NCI-H128 (cell line): Measurements from ENCODE around the gene CCDC138.

ENCODE experiments used
- DNase-seq: peaks from one replicate; lab custom pipeline; 2025; ENCODE audit not compliant: unreplicated experiment; lab: John Stamatoyannopoulos, UW

Gene CCDC138

DNA sequence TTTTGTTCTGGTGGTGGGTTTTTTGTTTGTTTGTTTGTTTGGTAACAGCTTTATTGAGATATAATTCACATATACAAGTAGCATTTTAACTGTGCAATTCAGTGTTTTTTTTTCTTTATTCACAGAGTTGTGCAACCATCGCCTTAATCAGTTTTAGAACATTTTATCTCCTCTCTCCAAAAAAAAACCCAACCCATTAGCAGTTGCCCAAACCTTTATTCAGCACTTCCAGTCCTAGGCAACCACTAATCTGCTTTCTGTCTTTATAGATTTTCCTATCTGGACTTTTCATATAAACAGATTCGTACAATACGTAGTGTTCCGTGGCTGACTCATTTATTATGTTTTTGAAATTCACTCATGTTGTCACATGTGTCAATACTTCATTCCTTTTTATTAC, 38.7 kb downstream of the CCDC138 start:
- DNase-seq, result no peak

DNA sequence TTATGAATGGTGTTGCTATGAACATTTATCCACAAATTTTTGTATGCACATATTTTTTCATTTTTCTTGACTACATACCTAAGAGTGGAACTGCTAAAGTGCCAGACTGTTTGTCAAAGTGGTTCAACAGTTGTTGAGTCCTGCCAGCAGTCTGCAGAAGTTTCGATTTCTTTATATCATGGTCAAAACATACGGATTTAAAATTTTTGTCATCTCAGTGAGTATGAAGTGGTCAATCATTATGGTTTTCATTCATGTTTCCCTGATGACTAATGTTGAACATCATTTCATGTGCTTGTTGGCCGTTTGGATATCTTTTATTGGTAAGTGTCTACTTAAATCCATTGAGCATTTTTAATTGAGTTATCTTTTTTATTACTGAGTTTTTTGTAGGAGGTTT, 39.2 kb downstream of the CCDC138 start:
- DNase-seq, result no peak

DNA sequence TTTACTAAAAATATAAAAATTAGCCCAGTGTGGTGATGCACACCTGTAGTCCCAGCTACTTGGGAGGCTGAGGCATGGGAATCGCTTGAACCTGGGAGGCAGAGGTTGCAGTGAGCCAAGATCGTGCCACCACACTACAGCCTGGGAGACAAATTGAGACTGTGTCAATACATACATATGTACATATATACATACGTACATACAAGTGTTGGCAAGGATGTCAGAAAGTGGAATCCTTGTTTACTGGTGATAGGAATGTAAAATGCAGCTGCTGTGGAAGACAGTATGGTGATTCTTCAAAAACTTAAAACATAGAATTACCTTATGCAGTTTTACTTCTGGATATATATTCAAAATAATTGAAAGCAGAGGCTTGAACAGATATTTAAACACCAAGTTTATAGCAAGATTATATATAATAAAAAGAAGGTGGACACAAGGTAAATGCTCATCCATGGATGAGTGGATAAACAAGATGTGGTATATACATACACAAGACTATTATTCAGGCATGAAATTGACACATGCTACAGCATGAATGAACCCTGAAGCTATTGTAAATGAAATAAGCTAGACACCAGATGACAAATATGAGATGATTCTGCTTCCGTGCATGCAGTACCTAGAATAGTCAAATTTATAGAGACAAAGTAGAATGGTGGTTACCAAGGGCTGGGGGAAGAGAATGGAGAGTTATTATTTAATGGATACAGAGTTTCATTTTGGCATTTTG, 43.2 kb downstream of the CCDC138 start:
- DNase-seq, result no peak

DNA sequence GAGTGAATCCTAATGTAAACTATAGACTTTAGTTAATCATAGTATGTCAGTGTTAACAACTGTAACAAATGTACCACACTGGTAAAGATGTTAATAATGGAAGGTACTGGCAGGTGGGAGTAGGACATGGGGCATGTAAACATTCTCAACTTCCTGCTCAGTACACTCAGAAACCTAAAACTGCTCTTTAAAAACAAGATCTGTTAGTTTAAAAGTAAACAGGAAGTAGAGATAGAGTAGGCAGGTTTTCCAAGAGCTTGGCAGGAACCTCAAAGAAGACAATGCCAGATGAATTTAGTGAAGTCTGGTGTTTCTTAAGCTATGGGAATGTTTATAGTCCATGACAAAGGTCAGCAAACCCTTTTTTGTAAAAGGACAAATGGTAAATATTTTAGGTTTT, 46.6 kb downstream of the CCDC138 start:
- no peak for DNase-seq

DNA sequence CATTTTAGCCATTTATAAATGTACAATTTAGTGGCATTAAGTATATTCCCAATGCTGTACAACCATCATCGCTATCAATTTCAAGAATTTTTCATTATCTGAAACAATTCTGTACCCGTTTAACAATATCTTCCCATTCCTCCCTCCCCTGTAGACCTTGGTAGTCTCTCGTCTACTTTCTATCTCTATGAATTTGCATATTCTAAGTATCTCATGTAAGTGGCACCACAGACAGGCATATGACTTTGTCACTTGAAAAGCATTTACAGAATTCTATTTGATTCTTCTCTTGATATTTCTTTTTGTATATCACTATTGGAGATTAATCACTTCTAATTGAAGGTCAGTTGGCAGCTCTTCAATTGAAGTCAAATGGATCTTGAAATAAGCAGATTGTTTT, 48.0 kb downstream of the CCDC138 start:
- no peak for DNase-seq

DNA sequence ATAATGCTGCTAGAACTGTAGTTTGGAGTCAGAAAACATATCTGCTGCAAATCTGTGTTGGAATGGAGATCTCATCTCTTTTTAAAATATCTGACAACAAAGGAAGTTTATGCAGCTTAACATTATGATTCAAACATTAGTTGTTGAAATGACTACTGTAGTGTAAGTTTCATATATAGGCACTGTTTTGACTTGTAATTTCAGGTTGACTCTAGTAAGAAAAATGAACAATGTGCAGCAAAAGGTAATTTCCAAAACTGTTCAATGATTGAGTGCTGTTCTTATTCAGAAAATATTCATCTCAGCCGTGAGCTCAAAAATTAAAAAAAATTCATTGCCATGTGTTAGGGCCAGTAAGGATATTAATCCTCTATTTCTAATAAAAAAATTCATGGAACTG, 48.5 kb downstream of the CCDC138 start:
- DNase-seq, result no peak

DNA sequence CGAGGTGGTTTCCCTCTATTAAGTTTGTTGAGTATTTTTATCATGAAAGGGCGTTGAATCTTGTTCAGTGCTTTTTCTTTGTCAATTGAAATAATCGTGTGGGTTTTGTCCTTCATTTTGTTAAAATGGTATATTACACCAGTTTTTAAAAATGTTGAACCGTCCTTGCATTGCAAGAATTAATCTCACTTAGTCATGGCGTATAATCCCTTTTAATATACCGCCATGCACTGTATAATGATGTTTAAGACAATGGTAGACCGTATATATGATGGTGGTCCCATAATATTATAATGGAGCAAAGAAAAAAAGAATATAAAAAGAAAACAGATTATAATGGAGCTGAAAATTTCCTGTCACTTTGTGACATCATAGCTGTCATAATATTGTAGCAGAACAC, 50.6 kb downstream of the CCDC138 start:
- DNase-seq, result no peak

DNA sequence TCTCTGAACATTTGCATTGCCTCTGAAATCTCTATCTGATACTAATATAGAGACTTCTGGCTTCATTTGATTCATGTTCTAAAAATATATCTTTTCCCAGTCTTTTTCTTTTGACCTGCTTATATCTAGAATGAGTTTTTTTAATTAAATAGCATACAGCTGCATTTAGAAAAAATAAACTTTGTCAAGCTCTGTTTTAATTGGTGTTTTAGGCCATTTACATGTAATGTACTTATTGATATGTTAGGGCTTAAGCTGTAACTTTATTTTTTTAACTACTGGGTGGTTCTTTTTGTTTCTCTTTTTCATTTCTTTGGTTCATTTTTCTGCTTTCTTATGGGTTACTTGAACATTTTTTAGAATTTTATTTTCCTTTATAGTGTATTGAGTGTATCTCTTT, 54.9 kb downstream of the CCDC138 start:
- DNase-seq, result no peak

DNA sequence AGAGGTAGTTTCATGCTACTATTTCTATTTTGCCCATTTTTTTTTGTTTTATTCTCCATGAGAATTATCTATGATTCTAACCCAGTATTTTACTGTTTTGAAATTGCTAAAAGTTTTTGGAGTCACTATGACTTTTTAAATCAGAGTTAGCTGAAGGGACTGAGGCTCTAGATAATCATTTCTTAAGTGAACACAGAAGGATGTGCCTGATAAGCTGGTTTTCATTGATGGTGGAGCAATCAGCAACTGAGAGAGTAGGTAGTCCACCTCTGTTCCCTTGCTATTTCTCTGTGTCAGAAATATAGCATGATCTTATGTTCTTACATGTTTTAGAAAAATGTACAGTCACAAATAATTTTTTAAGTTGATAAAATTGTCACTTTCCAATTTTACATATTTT, 59.4 kb downstream of the CCDC138 start:
- no peak for DNase-seq

DNA sequence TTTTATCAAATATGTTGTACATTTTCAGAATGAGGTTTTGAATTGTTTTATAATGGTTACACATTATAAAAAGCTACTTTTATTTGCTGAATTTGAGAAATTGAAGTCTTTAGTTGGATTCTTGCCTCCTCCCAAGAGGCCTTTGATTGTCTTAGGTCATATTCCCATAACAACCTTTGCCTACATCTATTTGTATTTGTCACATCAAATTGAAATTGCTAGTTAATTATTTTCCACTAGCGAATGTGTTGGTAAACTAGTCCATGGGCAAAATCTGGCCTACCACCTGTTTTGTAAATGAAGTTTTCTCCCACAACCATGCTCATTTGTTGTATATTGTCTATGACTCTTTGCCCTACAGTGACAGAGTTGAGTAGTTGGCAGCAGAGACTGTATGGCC, 60.4 kb downstream of the CCDC138 start:
- no peak for DNase-seq

DNA sequence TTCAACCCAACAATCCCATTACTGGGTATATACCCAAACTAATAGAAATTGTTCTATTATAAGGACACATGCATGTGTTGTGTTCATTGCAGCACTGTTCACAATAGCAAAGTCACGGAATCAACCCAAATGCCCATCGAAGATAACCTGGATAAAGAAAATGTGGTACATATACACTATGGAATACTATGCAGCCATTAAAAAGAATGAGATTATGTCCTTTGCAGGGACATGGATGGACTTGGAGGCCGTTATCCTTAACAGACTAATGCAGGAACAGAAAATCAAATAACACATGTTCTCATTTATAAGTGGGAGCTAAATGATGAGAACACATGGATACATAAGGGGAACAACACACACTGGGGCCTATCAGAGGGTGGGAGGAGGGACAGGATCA, 65.8 kb downstream of the CCDC138 start:
- DNase-seq, result no peak

DNA sequence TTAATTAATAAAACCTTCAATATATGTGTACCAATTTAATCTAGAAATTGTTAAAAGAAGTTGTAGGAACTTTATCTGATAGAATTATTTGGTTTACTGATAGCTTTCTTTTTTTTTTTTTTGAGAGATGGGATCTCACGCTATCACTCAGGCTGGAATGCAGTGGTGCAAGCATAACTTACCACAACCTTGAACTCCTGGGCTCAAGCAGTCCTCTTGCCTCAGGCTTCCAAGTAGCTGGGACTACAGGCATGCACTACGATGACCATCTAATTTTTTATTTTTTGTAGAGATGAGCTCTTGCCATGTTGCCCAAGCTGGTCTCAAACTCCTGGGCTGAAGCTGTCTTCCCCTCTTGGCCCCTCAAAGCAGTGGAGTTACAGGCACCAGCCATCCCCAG, 66.8 kb downstream of the CCDC138 start:
- no peak for DNase-seq

DNA sequence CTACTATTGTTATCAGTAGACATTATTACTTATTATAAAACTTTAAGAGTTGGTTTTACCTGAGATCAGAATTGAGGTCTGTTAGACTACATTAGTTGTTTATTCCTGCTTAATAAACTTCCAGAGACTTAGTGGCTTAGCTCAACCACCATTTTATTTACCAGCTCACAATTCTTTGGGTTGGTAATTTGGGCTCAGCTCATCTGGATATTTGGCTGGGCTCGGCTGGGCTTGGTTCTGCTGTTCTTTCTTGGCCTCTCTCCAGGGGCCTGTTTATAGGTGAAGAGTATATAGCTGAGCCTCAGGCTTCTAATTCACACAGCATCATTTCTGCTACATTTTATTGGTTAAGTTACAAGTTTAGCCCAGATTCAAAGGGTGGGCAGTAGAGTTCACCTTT, 67.9 kb downstream of the CCDC138 start:
- no peak for DNase-seq

DNA sequence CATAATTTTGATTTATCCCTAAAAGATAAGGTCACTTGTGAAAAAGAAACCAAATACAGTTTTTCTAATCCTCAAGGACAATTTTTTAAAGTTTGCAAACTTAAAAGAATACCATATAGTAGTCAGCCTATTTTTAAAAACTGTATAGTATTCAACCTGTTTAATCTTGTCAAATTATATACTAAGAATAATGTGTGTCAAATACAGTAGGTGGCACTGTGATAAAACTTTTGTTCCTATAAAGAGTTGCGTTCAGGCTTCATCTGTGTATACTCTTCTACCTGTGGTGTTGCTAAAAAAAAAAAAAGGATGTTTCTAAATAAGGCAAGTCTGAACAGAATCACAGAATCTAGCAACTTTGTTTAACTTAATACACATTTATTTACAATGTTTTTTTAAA, 68.6 kb downstream of the CCDC138 start:
- no peak for DNase-seq

DNA sequence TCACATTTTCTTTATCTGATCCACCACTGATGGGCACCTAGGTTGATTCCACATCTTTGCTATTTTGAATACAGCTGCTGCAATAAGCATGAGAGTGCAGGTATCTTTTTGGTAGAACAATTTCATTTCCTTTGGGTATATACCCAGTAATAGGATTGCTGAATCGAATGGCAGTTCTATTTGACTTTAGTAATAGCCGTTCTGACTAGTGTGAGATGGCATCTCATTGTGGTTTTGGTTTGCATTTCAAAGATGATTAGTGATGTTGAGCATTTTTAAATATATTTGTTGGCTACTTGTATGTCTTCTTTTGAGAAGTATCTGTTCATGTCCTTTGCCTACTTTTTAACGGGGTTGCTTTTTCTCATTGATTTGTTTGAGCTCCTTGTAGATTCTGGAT, 72.3 kb downstream of the CCDC138 start:
- no peak for DNase-seq

DNA sequence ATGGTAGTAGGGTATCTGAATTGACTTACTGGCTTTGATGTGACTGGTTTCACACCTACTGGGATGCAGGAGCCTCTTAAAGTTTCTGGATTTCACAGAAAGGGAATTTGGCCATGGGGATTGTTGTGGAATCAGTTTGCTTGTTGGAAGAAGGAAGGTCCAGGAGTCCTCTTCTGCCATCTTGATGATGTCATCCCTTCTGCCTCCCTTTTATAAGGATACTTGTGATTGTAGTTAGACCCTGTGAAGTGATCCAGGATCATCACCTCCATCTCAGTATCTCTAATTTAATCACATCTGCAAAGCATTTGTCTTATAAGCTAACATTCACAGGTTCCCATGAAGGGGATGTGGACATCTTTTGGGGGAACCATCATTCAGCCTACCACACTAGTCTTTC, 79.5 kb downstream of the CCDC138 start:
- DNase-seq, result no peak

DNA sequence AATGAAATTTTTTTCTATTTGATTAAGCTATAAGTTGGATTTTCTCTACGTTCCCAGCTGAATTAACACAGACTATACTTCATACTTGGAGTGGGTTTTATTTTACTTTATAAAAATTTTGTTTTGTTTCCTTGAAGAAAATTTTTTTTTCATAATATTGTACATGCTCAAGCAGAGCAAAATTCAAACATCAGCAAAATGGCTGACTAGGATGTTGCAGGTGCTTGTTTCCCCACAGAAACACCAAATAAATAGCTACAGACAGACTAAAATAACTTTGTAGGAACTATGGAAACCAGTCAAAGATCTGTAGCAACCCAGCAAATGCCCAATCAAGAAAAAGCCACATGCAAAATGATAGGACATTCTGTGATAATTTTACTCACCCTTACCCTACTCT, 82.3 kb downstream of the CCDC138 start:
- DNase-seq, result no peak

DNA sequence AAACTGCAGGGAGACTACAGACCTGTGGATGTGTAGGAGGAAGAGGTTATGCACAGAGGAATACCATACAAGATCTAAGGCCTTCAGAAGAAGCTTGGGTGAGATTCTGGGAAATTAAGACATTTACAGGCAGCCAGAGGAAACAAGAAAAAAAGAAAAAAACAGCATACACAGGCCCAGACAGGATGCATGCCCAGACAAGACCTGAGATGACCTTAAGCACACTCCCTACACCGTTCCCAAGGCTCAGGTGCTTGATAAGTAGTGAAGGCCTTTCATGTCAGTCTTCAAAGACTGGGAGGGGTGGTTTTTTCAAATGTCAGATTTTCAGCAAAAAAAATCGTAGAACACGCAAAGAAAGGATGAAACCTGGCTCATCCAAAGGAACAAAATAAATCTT, 83.0 kb downstream of the CCDC138 start:
- no peak for DNase-seq

DNA sequence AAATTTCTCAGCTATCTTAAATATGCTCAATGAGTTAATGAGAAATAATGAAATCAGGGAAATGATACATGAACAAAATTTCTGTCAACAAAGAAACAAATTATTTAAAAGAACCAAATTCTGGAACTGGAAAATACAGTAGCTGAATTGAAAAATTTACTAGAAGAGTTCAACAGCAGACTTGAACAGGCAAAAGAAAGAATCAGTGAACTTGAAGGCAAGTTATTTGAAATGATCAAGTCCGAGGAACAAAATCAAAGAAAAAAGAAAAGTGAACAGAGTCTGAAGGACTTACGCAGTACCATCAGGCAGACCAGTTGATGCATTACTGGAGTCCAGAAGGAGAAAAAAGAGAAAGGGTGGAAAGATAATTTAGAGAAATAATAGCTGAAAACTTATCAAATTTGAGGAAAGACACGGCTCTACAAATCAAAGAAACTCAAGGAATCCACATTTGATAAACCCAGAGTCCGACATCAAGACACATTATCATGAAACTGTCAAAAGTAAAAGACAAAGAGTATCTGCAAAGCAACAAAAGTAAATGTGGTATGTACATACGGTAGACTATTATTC, 83.6 kb downstream of the CCDC138 start:
- no peak for DNase-seq

DNA sequence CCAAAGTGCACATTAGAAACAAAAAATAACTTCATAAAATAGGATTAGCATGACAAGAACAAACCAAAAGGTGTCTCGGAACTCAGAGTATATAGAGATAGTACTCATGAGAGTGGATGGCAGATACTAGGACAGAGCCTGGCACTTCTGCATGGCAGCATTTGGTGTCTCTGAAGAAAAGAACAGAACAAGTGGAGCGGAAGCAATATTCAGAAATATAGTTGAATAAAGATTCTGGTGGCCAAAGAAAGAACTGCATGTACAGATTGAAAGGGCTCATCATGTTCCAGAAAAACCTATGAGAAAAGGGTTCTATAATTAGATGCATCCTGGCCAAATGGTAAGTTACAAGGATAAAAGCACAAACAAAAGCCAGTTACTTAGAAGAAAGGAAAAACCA, 90.9 kb downstream of the CCDC138 start:
- DNase-seq, result no peak

DNA sequence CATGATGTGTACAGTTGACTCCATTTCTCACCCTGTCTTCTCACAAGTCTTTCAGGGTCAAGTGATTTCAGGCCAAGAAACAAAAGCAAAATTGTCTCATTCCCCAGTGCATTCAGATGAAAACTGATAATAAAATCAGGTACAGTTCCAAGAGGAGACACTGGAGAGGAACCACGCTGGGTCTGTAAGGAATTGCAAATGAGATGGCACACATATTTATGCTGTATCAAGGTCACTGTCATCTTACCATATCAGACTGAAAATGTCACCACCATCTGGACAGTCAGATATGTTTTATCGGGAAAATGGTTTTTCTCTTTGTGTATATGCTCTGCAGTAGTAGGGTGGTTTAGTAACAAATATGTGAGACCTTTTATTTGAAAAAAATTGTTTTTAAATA, 91.7 kb downstream of the CCDC138 start:
- no peak for DNase-seq

DNA sequence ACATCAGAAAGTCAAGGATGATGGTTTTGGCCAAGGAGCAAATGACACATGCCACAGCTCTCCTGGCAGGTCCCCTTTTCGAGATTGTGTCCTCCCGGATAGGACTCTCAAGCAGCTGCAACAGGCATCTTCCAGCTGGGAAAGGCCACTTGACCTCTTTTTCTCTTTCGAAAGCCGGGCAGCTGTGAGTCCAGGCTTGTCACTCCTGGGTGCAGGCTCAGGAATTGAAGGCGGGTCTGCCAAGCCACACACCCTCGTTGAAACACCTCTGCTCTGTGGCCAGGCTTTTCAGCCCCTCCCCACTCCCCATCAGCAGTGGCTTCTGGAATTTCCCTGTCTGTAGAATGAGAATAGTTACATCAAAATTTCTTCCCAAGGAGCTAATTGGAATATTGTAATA, 98.0 kb downstream of the CCDC138 start:
- no peak for DNase-seq

DNA sequence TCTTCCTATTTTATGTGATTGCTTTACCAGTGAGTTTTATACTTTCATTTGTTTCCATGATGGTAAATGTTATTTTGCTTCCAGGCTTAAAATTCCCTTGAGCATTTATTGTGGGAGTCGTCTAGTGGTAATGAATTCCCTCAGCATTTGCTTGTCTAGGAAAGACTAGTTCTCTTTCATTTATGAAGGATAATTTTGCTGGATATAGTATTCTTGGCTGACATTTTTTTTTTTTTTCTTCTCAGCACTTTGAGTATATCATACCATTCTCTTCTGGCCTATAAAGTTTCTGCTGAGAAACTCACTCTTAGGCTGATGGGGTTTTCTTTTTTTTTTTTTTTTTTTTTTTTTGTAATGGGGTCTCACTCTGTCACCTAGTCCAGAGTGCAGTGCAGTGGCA, 103.3 kb downstream of the CCDC138 start:
- no peak for DNase-seq
